Daoy (cell line): ENCODE results near the gene LPAR6. TPM values are rescaled to one million over a fixed set of nuclear protein-coding genes. Genes with fewer than 3 reads are reported as not detected.
A peak's percentile ranks its signal among the peaks of the same experiment; 100 is the strongest.
"Not testable (repeated sequence)": the region's sequence is repeated elsewhere in the genome, so short reads cannot be mapped to it uniquely, and the experiment has no call there.

Source experiments
- DNase-seq: peaks from one replicate; pipeline ENCODE4 v3.0.0-alpha.2; 2015; ENCODE audit warnings: low read depth
- total RNA-seq: library from RNA; depleted of rRNA; stranded (reverse); fragments of >200 nt; shearing (Covaris generic); gene quantifications from 2 replicates; pipeline ENCODE4 v1.2.3, GENCODE V29; 2014; rRNA removed

The LPAR6 gene
- total RNA-seq = 0.80 TPM in 1 of 2 replicates, not detected in the other

GRCh38 chr13:48412881-48413351 lies at the start of gene LPAR6:
Gene LPAR6 (minus strand): TSS chr13:48413113. CDS start chr13:48412423, 690 bp downstream.
- no peak for DNase-seq

- no peak for DNase-seq
Observed at GRCh38 chr13:48457578-48458242, 44.8 kb upstream of the LPAR6 start.

GRCh38 chr13:48456546-48456945 lies 43.6 kb upstream of the LPAR6 start:
- no peak for DNase-seq

GRCh38 chr13:48451196-48451595 lies 38.3 kb upstream of the LPAR6 start:
- not testable (repeated sequence) for DNase-seq

- DNase-seq = no peak
Observed at GRCh38 chr13:48449656-48450055, 36.7 kb upstream of the LPAR6 start.

GRCh38 chr13:48448959-48449614 lies 36.2 kb upstream of the LPAR6 start:
- DNase-seq = no peak

GRCh38 chr13:48448285-48448958 lies 35.5 kb upstream of the LPAR6 start:
- no peak for DNase-seq

GRCh38 chr13:48446464-48446863 lies 33.6 kb upstream of the LPAR6 start:
- DNase-seq = peak; percentile 30

GRCh38 chr13:48443442-48444208 lies 30.7 kb upstream of the LPAR6 start:
- DNase-seq = no peak

- no peak for DNase-seq
Observed at GRCh38 chr13:48437371-48437770, 24.5 kb upstream of the LPAR6 start.

- no peak for DNase-seq
Observed at GRCh38 chr13:48436661-48437288, 23.9 kb upstream of the LPAR6 start.

- no peak for DNase-seq
Observed at GRCh38 chr13:48434200-48434599, 21.3 kb upstream of the LPAR6 start.

- DNase-seq = no peak
Observed at GRCh38 chr13:48431987-48432615, 19.2 kb upstream of the LPAR6 start.

GRCh38 chr13:48431431-48431830 lies 18.5 kb upstream of the LPAR6 start:
- DNase-seq = no peak

- DNase-seq = no peak
Observed at GRCh38 chr13:48429886-48430285, 17.0 kb upstream of the LPAR6 start.

GRCh38 chr13:48429036-48429435 lies 16.1 kb upstream of the LPAR6 start:
- no peak for DNase-seq

GRCh38 chr13:48426755-48427298 lies 13.9 kb upstream of the LPAR6 start:
- not testable (repeated sequence) for DNase-seq

- DNase-seq = no peak
Observed at GRCh38 chr13:48426052-48426451, 13.1 kb upstream of the LPAR6 start.

- no peak for DNase-seq
Observed at GRCh38 chr13:48424212-48424611, 11.3 kb upstream of the LPAR6 start.

- DNase-seq = not testable (repeated sequence)
Observed at GRCh38 chr13:48422003-48422402, 9.1 kb upstream of the LPAR6 start.

GRCh38 chr13:48415516-48415915 lies 2.6 kb upstream of the LPAR6 start:
- DNase-seq = no peak
